HuH-7 (cell line): ENCODE data around the gene GPR137B.
"Not testable (repeated sequence)": the region's sequence is repeated elsewhere in the genome, so short reads cannot be mapped to it uniquely, and the experiment has no call there.

Experiments used
- DNase-seq: peaks from one replicate; pipeline ENCODE4 v3.0.0; 2011; ENCODE audit warnings: low spot score

Gene GPR137B

GRCh38 chr1:236161755-236162154, 19.4 kb downstream of the GPR137B start:
- DNase-seq: not testable (repeated sequence)

- no peak for DNase-seq
These were observed 21.3 kb downstream of the GPR137B start for GRCh38 chr1:236163463-236164153.

GRCh38 chr1:236164273-236164672, 21.9 kb downstream of the GPR137B start:
- DNase-seq: no peak

- DNase-seq: no peak
These were observed 23.1 kb downstream of the GPR137B start for GRCh38 chr1:236165238-236165981.

- no peak for DNase-seq
These were observed 23.7 kb downstream of the GPR137B start for GRCh38 chr1:236166041-236166440.

GRCh38 chr1:236167154-236167553, 24.8 kb downstream of the GPR137B start:
- no peak for DNase-seq

- DNase-seq: no peak
These were observed 25.2 kb downstream of the GPR137B start for GRCh38 chr1:236167578-236167977.

GRCh38 chr1:236168716-236169429, 26.5 kb downstream of the GPR137B start:
- no peak for DNase-seq

GRCh38 chr1:236172041-236172579, 29.8 kb downstream of the GPR137B start:
- DNase-seq: no peak

GRCh38 chr1:236173174-236173767, 30.9 kb downstream of the GPR137B start:
- no peak for DNase-seq

- no peak for DNase-seq
These were observed 33.5 kb downstream of the GPR137B start for GRCh38 chr1:236175642-236176336.

- no peak for DNase-seq
These were observed 34.3 kb downstream of the GPR137B start for GRCh38 chr1:236176337-236177336.

GRCh38 chr1:236179634-236180033, 37.3 kb downstream of the GPR137B start:
- no peak for DNase-seq

GRCh38 chr1:236181059-236181458, 38.7 kb downstream of the GPR137B start:
- DNase-seq: no peak

GRCh38 chr1:236185687-236186086, 43.3 kb downstream of the GPR137B start:
- DNase-seq: no peak

GRCh38 chr1:236186471-236186870, 44.1 kb downstream of the GPR137B start:
- not testable (repeated sequence) for DNase-seq

- not testable (repeated sequence) for DNase-seq
These were observed 45.7 kb downstream of the GPR137B start for GRCh38 chr1:236188084-236188483.

GRCh38 chr1:236193184-236193583, 50.8 kb downstream of the GPR137B start:
- DNase-seq: no peak

- no peak for DNase-seq
These were observed 58.6 kb downstream of the GPR137B start for GRCh38 chr1:236200925-236201324.

- DNase-seq: no peak
These were observed 59.4 kb downstream of the GPR137B start for GRCh38 chr1:236201786-236202185.
